IMR-90 (cell line): ENCODE results near the gene KLHL36. TPM values are rescaled to one million over a fixed set of nuclear protein-coding genes. Genes with fewer than 3 reads are reported as not detected.

Source experiments
- BHLHE40 ChIP-seq: fragments of 150-350 bp; IDR thresholded peaks from 2 replicates; pipeline ENCODE4 v1.6.1; 2016; ENCODE audit warnings: mild to moderate bottlenecking, low read depth, low read length
- CEBPB ChIP-seq: IDR thresholded peaks from 2 replicates; pipeline ENCODE4 v1.6.1; 2012; ENCODE audit warnings: low read depth, low read length, improper control_type of control experiment
- CHD1 ChIP-seq: IDR thresholded peaks from 2 replicates; pipeline ENCODE4 v1.6.1; 2012; ENCODE audit warnings: low read depth, low read length, improper control_type of control experiment
- MAFK ChIP-seq: IDR thresholded peaks from 2 replicates; pipeline ENCODE4 v1.6.1; 2012; ENCODE audit warnings: low read depth, low read length, improper control_type of control experiment
- MXI1 ChIP-seq: IDR thresholded peaks from 2 replicates; pipeline ENCODE4 v1.6.1; 2012; ENCODE audit warnings: low read depth, mild to moderate bottlenecking, low read length, moderate library complexity, borderline replicate concordance
- POLR2A ChIP-seq: IDR thresholded peaks from 2 replicates; pipeline ENCODE4 v1.6.1; 2012; ENCODE audit warnings: mild to moderate bottlenecking, low read depth, low read length
- RCOR1 ChIP-seq: IDR thresholded peaks from 2 replicates; pipeline ENCODE4 v1.6.1; 2012; ENCODE audit warnings: mild to moderate bottlenecking, low read length, improper control_type of control experiment; ENCODE audit not compliant: insufficient replicate concordance
- RFX5 ChIP-seq: IDR thresholded peaks from 2 replicates; pipeline ENCODE4 v1.8.0; 2012; ENCODE audit warnings: low read depth, mild to moderate bottlenecking, low read length, moderate library complexity
- SMC3 ChIP-seq: fragments of 150-350 bp; IDR thresholded peaks from 2 replicates; pipeline ENCODE4 v1.6.1; 2016; ENCODE audit warnings: low read depth, mild to moderate bottlenecking, antibody characterized with exemption, low read length, moderate library complexity
- polyA plus RNA-seq, 3 experiments: library from polyadenylated mRNA; depleted of rRNA; stranded (reverse); fragments of >200 nt; gene quantifications; 2 replicates each; pipeline ENCODE4 v1.2.3, GENCODE V29; 2012; ENCODE audit warnings: low replicate concordance in 1 of 3
- total RNA-seq: library from RNA; depleted of rRNA; stranded (reverse); fragments of >200 nt; gene quantifications from 2 replicates; pipeline ENCODE4 v1.2.3, GENCODE V29; 2012

Gene KLHL36
- total and polyA plus RNA-seq, 2 of the 4 experiments (the other 2 are of a cell fraction), result 45.9 to 46.3 TPM

- TF ChIP-seq RFX5, result no peak
- no peak for TF ChIP-seq MAFK
- TF ChIP-seq SMC3, result no peak
- TF ChIP-seq CEBPB, result no peak
- no peak for TF ChIP-seq RCOR1
- no peak for TF ChIP-seq BHLHE40
- TF ChIP-seq POLR2A, result no peak; the same call in 1 of the 2 replicates
- no peak for TF ChIP-seq MXI1
- TF ChIP-seq CHD1, result no peak
These were observed 47.7 kb upstream of the KLHL36 start (continued) for GRCh38 chr16:84600343-84601229.
